Neuronal stem cell (in vitro differentiated cells): ENCODE measurements around the gene TMEM247.

Experiments
- DNase-seq: peaks from one replicate; pipeline ENCODE4 v3.0.0-alpha.2; 2013; ENCODE audit warnings: low spot score
- H2AFZ ChIP-seq: one replicate; pipeline ENCODE4 v1.6.1; 2013; ENCODE audit warnings: mild to moderate bottlenecking, low read length, inconsistent platforms
- H2AK5ac ChIP-seq: 2 replicates; pipeline ENCODE4 v1.6.1; 2013; ENCODE audit warnings: low read depth, mild to moderate bottlenecking, inconsistent platforms, low read length, moderate library complexity, mixed read lengths
- H2BK120ac ChIP-seq: 2 replicates; pipeline ENCODE4 v1.6.1; 2013; ENCODE audit warnings: low read depth, mild to moderate bottlenecking, inconsistent platforms, low read length, moderate library complexity, mixed read lengths
- H2BK12ac ChIP-seq: one replicate; pipeline ENCODE4 v1.6.1; 2013; ENCODE audit warnings: low read length, inconsistent platforms
- H2BK15ac ChIP-seq: 2 replicates; pipeline ENCODE4 v1.6.1; 2013; ENCODE audit warnings: mild to moderate bottlenecking, low read length, inconsistent platforms, mixed read lengths
- H2BK5ac ChIP-seq: one replicate; pipeline ENCODE4 v1.6.1; 2013; ENCODE audit warnings: inconsistent platforms, mild to moderate bottlenecking, low read length, moderate library complexity
- H3K14ac ChIP-seq: one replicate; pipeline ENCODE4 v1.6.1; 2013; ENCODE audit warnings: low read length, inconsistent platforms
- H3K18ac ChIP-seq: 2 replicates; pipeline ENCODE4 v1.6.1; 2013; ENCODE audit warnings: low read length, inconsistent platforms
- H3K23ac ChIP-seq: 2 replicates; pipeline ENCODE4 v1.6.1; 2013; ENCODE audit warnings: low read depth, mild to moderate bottlenecking, mixed read lengths, low read length, inconsistent platforms; ENCODE audit not compliant: poor library complexity
- H3K27ac ChIP-seq: replicated peaks from 3 replicates; pipeline ENCODE4 v1.5.1; 2013; ENCODE audit warnings: low read length, inconsistent platforms
- H3K27me3 ChIP-seq, 3 experiments: 2 replicates each; pipeline ENCODE4 v1.6.1; 2013; ENCODE audit warnings: low read length in 3 of 3, mild to moderate bottlenecking in 2 of 3, inconsistent platforms in 1 of 3, low read depth in 1 of 3, mixed read lengths in 1 of 3, moderate library complexity in 1 of 3; ENCODE audit not compliant: control insufficient read depth in 3 of 3, insufficient read depth in 3 of 3
- H3K36me3 ChIP-seq, 2 donors: replicated peaks in 1 of 2; 2 replicates each; pipeline ENCODE4 v1.6.1; 2013; ENCODE audit warnings: low read length in 2 of 2; ENCODE audit not compliant: control insufficient read depth in 2 of 2, insufficient read depth in 2 of 2
- H3K4ac ChIP-seq: 2 replicates; pipeline ENCODE4 v1.6.1; 2013; ENCODE audit warnings: inconsistent platforms, mild to moderate bottlenecking, low read length, moderate library complexity
- H3K4me1 ChIP-seq, 2 donors: 1 replicate in 1 of 2; 2 replicates in 1 of 2; pipeline ENCODE4 v1.6.1; 2013; ENCODE audit warnings: low read length in 2 of 2, low read depth in 1 of 2; ENCODE audit not compliant: control insufficient read depth in 2 of 2, insufficient read depth in 1 of 2
- H3K4me2 ChIP-seq: one replicate; pipeline ENCODE4 v1.6.1; 2013; ENCODE audit warnings: mild to moderate bottlenecking, low read length, inconsistent platforms; ENCODE audit not compliant: insufficient read depth, poor library complexity, severe bottlenecking
- H3K4me3 ChIP-seq, 2 donors: 2 replicates each; pipeline ENCODE4 v1.5.1; 2013; ENCODE audit warnings: low read length in 2 of 2, mild to moderate bottlenecking in 2 of 2, inconsistent platforms in 1 of 2, moderate library complexity in 1 of 2
- H3K79me1 ChIP-seq: one replicate; pipeline ENCODE4 v1.6.1; 2013; ENCODE audit warnings: low read depth, mild to moderate bottlenecking, inconsistent platforms, low read length, moderate library complexity
- H3K9ac ChIP-seq: one replicate; pipeline ENCODE4 v1.6.1; 2013; ENCODE audit warnings: mild to moderate bottlenecking, low read depth, low read length, inconsistent platforms; ENCODE audit not compliant: poor library complexity
- H3K9me3 ChIP-seq, 2 donors: replicated peaks in 1 of 2; 2 replicates each; pipeline versions ENCODE3 to v1.6.1; 2013; ENCODE audit warnings: low read length in 2 of 2, mild to moderate bottlenecking in 2 of 2, inconsistent platforms in 1 of 2, low read depth in 1 of 2, mixed read lengths in 1 of 2, moderate library complexity in 1 of 2; ENCODE audit not compliant: control insufficient read depth in 2 of 2, insufficient read depth in 1 of 2
- H4K8ac ChIP-seq: one replicate; pipeline ENCODE4 v1.6.1; 2013; ENCODE audit warnings: low read depth, mild to moderate bottlenecking, inconsistent platforms, low read length, moderate library complexity
- H4K91ac ChIP-seq: one replicate; pipeline ENCODE4 v1.6.1; 2013; ENCODE audit warnings: low read length, low read depth, mild to moderate bottlenecking, inconsistent platforms; ENCODE audit not compliant: poor library complexity
- WGBS, 2 donors: extraction: QIAGEN DNeasy Blood & Tissue Kit; methylation state at CpG; one replicate each; pipeline ENCODE4 v1.1.7; 2013; ENCODE audit warnings: missing lambda C conversion rate in 2 of 2, mixed read lengths in 1 of 2; ENCODE audit not compliant: insufficient read length in 2 of 2, insufficient replicate concordance in 1 of 2; ENCODE audit errors: extremely low coverage in 2 of 2; 5-methylcytosine and 5-hydroxymethylcytosine counted together

Gene TMEM247

GRCh38 chr2:46487667-46488335 is 8.4 kb downstream of the TMEM247 start:
- Histone ChIP-seq H2AFZ (no peak overlapping the region), H3K27me3 (peaks cover 0 to 26% (median 0%) of the 10 kb centered on the region in 3 experiments), H4K8ac (no peak overlapping the region), H3K36me3 (no peaks in the 10 kb centered on the region), H2BK12ac (no peak overlapping the region), H3K23ac (no peak overlapping the region), H2BK5ac (no peak overlapping the region), H2BK120ac (no peak overlapping the region), H3K14ac (no peak overlapping the region), H3K4me3 (no peak overlapping the region), H4K91ac (no peak overlapping the region), H3K79me1 (no peaks in the 10 kb centered on the region), H2BK15ac (no peak overlapping the region), H3K9ac (no peak overlapping the region), H3K18ac (no peak overlapping the region), H3K4me2 (no peak overlapping the region), H3K9me3 (peaks cover 0 to 2% of the 10 kb centered on the region in 2 donors), H2AK5ac (no peak overlapping the region), H3K4me1 (peaks cover 0 to 13% of the 10 kb centered on the region in 2 donors), H3K27ac (no peak overlapping the region), H3K4ac (no peak overlapping the region)
- DNase-seq: no peak
- WGBS, 2 donors: no CpG with 5 or more reads among the region's 8 CpGs

- peaks cover 0 to 23% (median 0%) of the 10 kb centered on the region in 3 experiments for H3K27me3 ChIP-seq
- H3K4me3 ChIP-seq: no peak overlapping the region
- no peak overlapping the region for H3K4ac ChIP-seq
- no peak overlapping the region for H2AFZ ChIP-seq
- H3K4me1 ChIP-seq: peaks cover 2 to 15% of the 10 kb centered on the region in 2 donors
- no peak overlapping the region for H3K27ac ChIP-seq
- H2BK12ac ChIP-seq: no peak overlapping the region
- no peak overlapping the region for H3K18ac ChIP-seq
- no peak overlapping the region for H3K4me2 ChIP-seq
- DNase-seq: no peak
- H3K9me3 ChIP-seq: peaks cover 0 to 2% of the 10 kb centered on the region in 2 donors
- WGBS, 2 donors: no CpG with 5 or more reads among the region's 2 CpGs
- H3K14ac ChIP-seq: no peak overlapping the region
- H3K36me3 ChIP-seq: no peaks in the 10 kb centered on the region
- no peak overlapping the region for H4K91ac ChIP-seq
- no peak overlapping the region for H3K9ac ChIP-seq
- no peak overlapping the region for H3K23ac ChIP-seq
- no peak overlapping the region for H2AK5ac ChIP-seq
- no peak overlapping the region for H4K8ac ChIP-seq
- H2BK5ac ChIP-seq: no peak overlapping the region
- H2BK120ac ChIP-seq: no peak overlapping the region
- H3K79me1 ChIP-seq: no peaks in the 10 kb centered on the region
- no peak overlapping the region for H2BK15ac ChIP-seq
Measured at GRCh38 chr2:46488389-46488788, 9.0 kb downstream of the TMEM247 start.

- no peaks in the 10 kb centered on the region for H3K79me1 ChIP-seq
- no peak overlapping the region for H2BK5ac ChIP-seq
- no peak overlapping the region for H3K9ac ChIP-seq
- no peak overlapping the region for H3K4me2 ChIP-seq
- no peak overlapping the region for H3K23ac ChIP-seq
- H3K9me3 ChIP-seq: peaks cover 0 to 2% of the 10 kb centered on the region in 2 donors
- H4K8ac ChIP-seq: no peak overlapping the region
- no peak overlapping the region for H3K18ac ChIP-seq
- DNase-seq: no peak
- H3K4ac ChIP-seq: no peak overlapping the region
- peaks cover 11 to 19% of the 10 kb centered on the region in 2 donors for H3K4me1 ChIP-seq
- peaks cover 0 to 23% (median 0%) of the 10 kb centered on the region in 3 experiments for H3K27me3 ChIP-seq
- no peak overlapping the region for H2AK5ac ChIP-seq
- H3K14ac ChIP-seq: no peak overlapping the region
- no CpG with 5 or more reads among the region's 8 CpGs for WGBS, 2 donors
- H2BK12ac ChIP-seq: no peak overlapping the region
- H2BK120ac ChIP-seq: no peak overlapping the region
- H3K36me3 ChIP-seq: no peaks in the 10 kb centered on the region
- H2AFZ ChIP-seq: no peak overlapping the region
- no peak overlapping the region for H2BK15ac ChIP-seq
- no peak overlapping the region for H3K4me3 ChIP-seq
- no peak overlapping the region for H3K27ac ChIP-seq
- H4K91ac ChIP-seq: no peak overlapping the region
Measured at GRCh38 chr2:46489423-46490174, 10.2 kb downstream of the TMEM247 start.

- no peak overlapping the region for H3K23ac ChIP-seq
- no peaks in the 10 kb centered on the region for H3K79me1 ChIP-seq
- no peak overlapping the region for H3K4me2 ChIP-seq
- H3K27ac ChIP-seq: no peak overlapping the region
- peak overlapping the region; percentile 12 for H2AK5ac ChIP-seq
- no peaks in the 10 kb centered on the region for H3K36me3 ChIP-seq
- no peak overlapping the region for H3K4me3 ChIP-seq
- H4K91ac ChIP-seq: no peak overlapping the region
- no peak for DNase-seq
- peaks cover 11 to 19% of the 10 kb centered on the region in 2 donors for H3K4me1 ChIP-seq
- no peak overlapping the region for H4K8ac ChIP-seq
- no peak overlapping the region for H2BK5ac ChIP-seq
- no peak overlapping the region for H2AFZ ChIP-seq
- no CpG with 5 or more reads among the region's 6 CpGs for WGBS, 2 donors
- H2BK12ac ChIP-seq: no peak overlapping the region
- no peak overlapping the region for H3K4ac ChIP-seq
- no peak overlapping the region for H3K14ac ChIP-seq
- H2BK120ac ChIP-seq: no peak overlapping the region
- no peaks in the 10 kb centered on the region for H3K9me3 ChIP-seq
- peak overlapping the region; percentile 55 for H3K18ac ChIP-seq
- H2BK15ac ChIP-seq: no peak overlapping the region
- H3K27me3 ChIP-seq: peaks cover 0 to 16% (median 0%) of the 10 kb centered on the region in 3 experiments
- H3K9ac ChIP-seq: no peak overlapping the region
Measured at GRCh38 chr2:46490521-46491141, 11.3 kb downstream of the TMEM247 start.
